Measurements from ENCODE around the gene SORBS2. TPM values are rescaled to one million over a fixed set of nuclear protein-coding genes. Genes with fewer than 3 reads are reported as not detected.
"Not testable (repeated sequence)": the region's sequence is repeated elsewhere in the genome, so short reads cannot be mapped to it uniquely, and the experiment has no call there.

The SORBS2 gene
- total and polyA plus RNA-seq, 12 donors, result 175 to 3,169 (median 1,523) TPM

DNA sequence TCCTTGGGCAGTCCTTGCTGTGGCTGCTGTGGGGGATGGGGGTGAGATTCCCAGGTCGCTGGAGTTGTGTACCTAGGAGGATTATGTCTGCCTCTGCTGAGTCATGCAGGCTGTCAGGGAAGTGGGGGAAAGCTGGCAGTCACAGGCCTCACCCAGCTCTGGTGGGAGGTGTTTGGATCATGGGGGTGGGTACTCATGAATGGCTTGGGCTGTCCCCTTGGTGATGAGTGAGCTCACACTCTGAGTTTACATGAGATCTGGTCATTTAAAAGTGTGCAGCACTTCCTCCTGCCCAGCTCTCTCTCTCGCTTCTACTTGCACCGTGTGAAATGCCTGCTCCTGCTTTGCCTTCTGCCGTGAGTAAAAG is 252.1 kb downstream of the SORBS2 start:
- peak overlapping the region in 4 of 10 donors; percentile 22 to 53 (median 38) for H3K27ac ChIP-seq
- intact Hi-C loops (cut with DNase I), result no loop called here
- H3K4me1 ChIP-seq, result peaks cover 0 to 13% (median 4%) of the 10 kb centered on the region in 9 donors
- DNase-seq (no peak), ATAC-seq (peak in 6 of 8 donors; percentile 41 to 81 (median 59))
- H3K4me3 ChIP-seq, result no peak overlapping the region
- no peaks in the 10 kb centered on the region for H3K36me3 ChIP-seq
- peaks cover 0 to 22% (median 0%) of the 10 kb centered on the region in 11 donors for H3K9me3 ChIP-seq
- no peak for TF ChIP-seq CTCF (IDR thresholded peaks at IDR 0.05)
- 54 to 70% methylated on average over 4 of the region's 4 CpGs for WGBS, 2 donors
- H3K27me3 ChIP-seq, result no peaks in the 10 kb centered on the region

- H3K9me3 ChIP-seq, result peaks cover 0 to 17% (median 0%) of the 10 kb centered on the region in 11 donors
- H3K27me3 ChIP-seq; intact Hi-C loops (cut with DNase I); H3K4me3 ChIP-seq; DNase-seq; H3K36me3 ChIP-seq: not testable (repeated sequence)
- peak in 3 of 8 donors; percentile 22 to 44 (median 37) for ATAC-seq
- WGBS, 2 donors, result 71 to 74% methylated on average over 8 of the region's 8 CpGs
- H3K27ac ChIP-seq, result peak overlapping the region in 4 of 10 donors; percentile 22 to 53 (median 38)
- H3K4me1 ChIP-seq, result peaks cover 0 to 13% (median 4%) of the 10 kb centered on the region in 9 donors
These were observed 252.6 kb downstream of the SORBS2 start for GRCh38 chr4:185559251-185559914.

DNA sequence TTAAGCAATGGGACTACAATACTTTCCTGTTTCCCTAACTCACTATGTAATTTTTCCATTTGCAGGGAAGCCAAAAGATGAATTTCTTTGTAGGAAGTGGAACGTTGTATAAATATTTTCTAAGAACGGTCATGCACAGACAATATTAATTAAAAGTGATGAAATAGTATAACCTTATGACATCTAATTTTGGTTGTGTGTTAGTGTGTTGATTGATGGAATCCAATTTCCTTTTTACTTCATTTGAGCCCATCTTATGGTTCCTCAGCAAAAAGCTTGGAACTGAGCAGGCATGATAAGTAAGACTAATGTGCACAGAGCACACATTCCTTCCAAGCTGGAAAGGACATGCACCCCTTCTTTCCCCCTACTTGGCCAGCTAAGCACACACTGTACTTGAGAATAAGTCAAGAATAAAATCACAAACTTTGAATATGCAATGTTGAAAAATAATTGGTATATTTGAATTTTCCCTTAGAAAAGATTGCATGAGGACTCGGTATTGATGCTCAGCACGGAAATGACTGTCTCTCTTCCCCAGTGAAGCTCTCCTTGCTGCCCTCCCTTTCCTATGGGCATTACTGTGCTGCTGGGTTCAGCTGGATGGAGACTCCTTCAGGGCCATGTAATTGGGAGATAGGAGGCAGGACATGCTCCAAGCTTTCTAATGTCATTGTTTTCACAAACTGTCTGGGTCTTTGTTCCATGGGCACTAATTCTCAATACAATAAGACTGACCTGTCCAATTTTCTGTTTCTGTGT is 257.4 kb downstream of the SORBS2 start:
- Histone ChIP-seq H3K36me3 (no peaks in the 10 kb centered on the region), H3K4me1 (peaks cover 0 to 6% (median 0%) of the 10 kb centered on the region in 9 donors), H3K9me3 (peaks cover 0 to 17% (median 0%) of the 10 kb centered on the region in 11 donors), H3K27ac (peak overlapping the region in 2 of 10 donors; percentile 27 to 35), H3K4me3 (no peak overlapping the region), H3K27me3 (no peaks in the 10 kb centered on the region)
- DNase-seq (no peak), ATAC-seq (peak in 6 of 8 donors; percentile 52 to 95 (median 72))
- no peak for TF ChIP-seq CTCF (IDR thresholded peaks at IDR 0.05)
- WGBS, 2 donors, result 65% methylated on average over 4 of the region's 4 CpGs
- intact Hi-C loops (cut with DNase I), result no loop called here

GRCh38 chr4:185552254-185552653 is 259.7 kb downstream of the SORBS2 start:
- Histone ChIP-seq H3K27me3 (no peaks in the 10 kb centered on the region), H3K36me3 (no peaks in the 10 kb centered on the region), H3K27ac (no peak overlapping the region), H3K4me1 (no peaks in the 10 kb centered on the region), H3K9me3 (peaks cover 0 to 17% (median 0%) of the 10 kb centered on the region in 11 donors), H3K4me3 (no peak overlapping the region)
- intact Hi-C loops (cut with DNase I), result no loop called here
- ATAC-seq (no peak), DNase-seq (no peak)
- TF ChIP-seq CTCF (IDR thresholded peaks at IDR 0.05), result no peak
- WGBS, 2 donors, result 92 to 93% methylated on average over 2 of the region's 2 CpGs

Data from heart right ventricle (tissue), 16 donors.